Measurements from ENCODE around the gene IPCEF1.

- TF ChIP-seq REST (IDR thresholded peaks at IDR 0.05; ENCODE audit: borderline replicate concordance), result no peak
- TF ChIP-seq EP300 (conservative IDR thresholded peaks at IDR 0.05; ENCODE audit: poor library complexity, severe bottlenecking), result no peak
- TF ChIP-seq CTCF (IDR thresholded peaks at IDR 0.05; ENCODE audit: poor library complexity, severe bottlenecking), result no peak
- no peak for TF ChIP-seq EZH2 (IDR thresholded peaks at IDR 0.05; ENCODE audit: borderline replicate concordance, insufficient read depth, low read length, poor library complexity, severe bottlenecking)
- TF ChIP-seq POLR2AphosphoS5 (IDR thresholded peaks at IDR 0.05), result no peak
- no peak for TF ChIP-seq RAD21 (conservative IDR thresholded peaks at IDR 0.05)
Measured at GRCh38 chr6:154218787-154219186, 137.8 kb downstream of the IPCEF1 start.
